Activated CD4-positive, CD25-positive, alpha-beta regulatory T cell treated with anti-CD3 and anti-CD28 coated beads, Interleukin-2, amount 50 U/mL, for 24 hours (primary cell): ENCODE results near the gene MAP7D3.
A peak's percentile ranks its signal among the peaks of the same experiment; 100 is the strongest.
"Not testable (repeated sequence)": the region's sequence is repeated elsewhere in the genome, so short reads cannot be mapped to it uniquely, and the experiment has no call there.

ENCODE experiments used
- ATAC-seq, 2 donors: fragments of 150-1000 bp; cut with Tn5 transposase; one replicate each; pipeline ENCODE4 v1.10.0; 2021; ENCODE audit warnings: mild to moderate bottlenecking in 1 of 2, moderate library complexity in 1 of 2

MAP7D3 gene

DNA sequence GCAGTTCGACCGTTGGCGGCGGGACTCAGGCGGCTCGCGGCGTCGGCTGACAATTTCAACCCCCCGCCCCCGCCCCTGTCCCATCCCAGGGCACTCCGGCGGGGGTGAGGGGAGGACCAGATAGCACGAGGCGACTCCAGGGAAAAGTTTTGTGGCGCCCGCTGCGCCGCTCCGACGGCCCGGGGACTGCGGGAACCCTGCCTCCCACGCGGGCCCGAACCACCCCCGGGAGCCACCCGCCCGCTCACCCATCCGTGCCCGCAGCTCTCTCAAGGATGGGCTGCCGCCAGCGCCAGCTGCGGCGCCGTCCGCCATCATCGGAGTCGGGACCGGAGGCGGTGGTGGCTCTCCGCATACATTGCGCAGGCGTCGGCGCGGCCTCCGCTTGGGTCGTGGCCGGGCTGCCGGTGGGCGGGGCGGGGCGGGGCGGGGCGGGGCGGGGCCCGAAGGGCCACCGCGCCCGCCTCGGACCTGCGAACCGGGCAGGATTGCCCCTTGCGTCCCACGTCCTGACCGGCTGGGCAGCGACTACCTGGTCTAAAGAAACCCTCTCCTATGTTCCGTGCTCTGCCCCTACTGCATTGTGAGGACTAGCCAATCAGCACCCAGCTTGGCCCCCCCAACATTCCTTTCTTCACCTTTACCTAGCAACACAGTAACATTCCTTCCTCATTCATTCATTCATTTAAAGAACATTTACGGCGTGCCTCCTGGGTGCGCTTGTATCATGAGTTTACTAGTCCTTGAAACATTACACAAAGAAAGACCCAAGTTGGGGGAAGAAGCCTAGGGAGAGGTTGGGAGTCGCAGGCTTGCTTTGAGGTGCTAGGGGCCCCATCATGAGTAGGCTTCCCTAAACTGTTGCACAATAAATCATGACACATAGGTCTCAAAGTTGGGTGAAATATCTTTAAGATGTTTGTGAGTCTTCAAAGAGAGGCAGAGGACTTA lies at the start of gene MAP7D3:
Gene MAP7D3 (minus strand): TSS at position 360 of the 951 bp plus-strand sequence. CDS start 42 bp downstream, at position 318.
- peak; percentile 89 to 93 for ATAC-seq

DNA sequence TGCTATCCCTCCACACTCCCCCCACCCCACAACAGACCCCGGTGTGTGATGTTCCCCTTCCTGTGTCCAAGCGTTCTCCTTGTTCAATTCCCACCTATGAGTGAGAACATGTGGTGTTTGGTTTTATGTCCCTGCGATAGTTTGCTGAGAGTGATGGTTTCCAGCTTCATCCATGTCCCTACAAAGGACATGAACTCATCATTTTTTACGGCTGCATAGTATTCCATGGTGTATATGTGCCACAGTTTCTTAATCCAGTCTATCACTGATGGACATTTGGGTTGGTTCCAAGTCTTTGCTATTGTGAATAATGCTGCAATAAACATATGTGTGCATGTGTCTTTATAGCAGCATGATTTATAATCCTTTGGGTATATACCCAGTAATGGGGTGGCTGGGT lies 49.5 kb upstream of the MAP7D3 start, which contains the start of gene ADGRG4:
Gene ADGRG4 (plus strand): TSS at position 243 of the 400 bp plus-strand sequence. CDS start 7,815 bp downstream, outside the sequence.
- ATAC-seq, result not testable (repeated sequence)

GRCh38 chrX:136295380-136295779 lies 44.2 kb upstream of the MAP7D3 start:
- ATAC-seq, result no peak

DNA sequence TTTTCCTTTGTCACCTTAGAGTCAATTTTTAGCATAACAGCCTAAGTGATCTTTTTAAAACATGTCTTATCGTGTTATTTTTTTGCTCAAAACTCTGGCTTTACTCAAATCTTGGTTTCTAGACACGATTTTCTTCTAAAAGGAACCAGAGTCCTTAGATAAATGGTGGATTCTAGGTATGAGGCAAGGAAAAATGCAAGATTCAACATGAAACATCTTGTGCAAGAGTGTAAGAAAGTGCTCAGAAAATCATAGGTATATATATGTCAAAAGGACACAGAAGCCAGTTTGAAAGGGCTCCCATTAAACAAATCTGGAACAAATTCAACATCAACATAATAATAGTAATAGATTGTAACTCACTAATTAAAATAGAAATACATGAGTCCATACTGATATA lies 41.5 kb upstream of the MAP7D3 start:
- ATAC-seq, result no peak

DNA sequence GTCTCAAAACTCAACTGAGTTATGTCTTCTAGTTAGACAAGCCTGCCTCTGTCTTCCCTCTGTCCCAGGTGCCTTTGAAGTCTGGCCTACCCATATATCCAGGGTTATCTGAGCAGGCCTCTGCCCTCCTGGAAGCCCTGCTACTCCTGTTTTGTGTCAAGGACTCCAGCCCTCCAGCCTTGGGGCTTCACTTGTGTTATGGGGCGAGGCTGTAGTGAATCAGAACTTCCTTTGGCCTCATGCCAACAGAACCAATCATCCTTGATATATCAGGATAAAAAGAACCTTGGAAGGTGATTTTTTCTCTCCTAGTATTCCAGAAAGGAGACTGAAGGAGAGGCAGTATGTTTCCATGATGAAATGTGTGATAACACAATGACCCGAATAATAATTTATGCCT lies 40.6 kb upstream of the MAP7D3 start:
- no peak for ATAC-seq

DNA sequence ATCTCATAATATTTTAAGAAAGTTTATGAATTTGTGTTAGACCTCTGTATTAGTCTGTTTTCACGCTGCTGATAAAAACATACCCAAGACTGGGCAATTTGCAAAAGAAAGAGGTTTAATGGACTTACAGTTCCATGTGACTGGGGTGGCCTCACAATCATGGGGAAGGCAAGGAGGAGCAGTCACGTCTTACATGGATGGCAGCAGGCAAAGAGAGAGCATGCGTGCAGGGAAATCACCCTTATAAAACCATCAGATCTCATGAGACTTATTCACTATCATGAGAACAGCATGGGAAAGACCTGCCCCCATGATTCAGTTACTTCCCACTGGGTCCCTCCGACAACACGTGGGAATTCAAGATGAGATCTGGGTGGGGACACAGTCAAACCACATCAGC lies 35.2 kb upstream of the MAP7D3 start:
- ATAC-seq, result not testable (repeated sequence)

- ATAC-seq, result no peak
Measured at GRCh38 chrX:136275553-136275952, 24.4 kb upstream of the MAP7D3 start.

GRCh38 chrX:136273986-136274385 lies 22.8 kb upstream of the MAP7D3 start:
- ATAC-seq, result no peak

- no peak for ATAC-seq
Measured at GRCh38 chrX:136272325-136272724, 21.1 kb upstream of the MAP7D3 start.

GRCh38 chrX:136271300-136271699 lies 20.1 kb upstream of the MAP7D3 start:
- no peak for ATAC-seq

- no peak for ATAC-seq
Measured at GRCh38 chrX:136269921-136270320, 18.7 kb upstream of the MAP7D3 start.

- peak in 1 of 2 donors; percentile 51 for ATAC-seq
Measured at GRCh38 chrX:136268051-136269048, 17.1 kb upstream of the MAP7D3 start.

DNA sequence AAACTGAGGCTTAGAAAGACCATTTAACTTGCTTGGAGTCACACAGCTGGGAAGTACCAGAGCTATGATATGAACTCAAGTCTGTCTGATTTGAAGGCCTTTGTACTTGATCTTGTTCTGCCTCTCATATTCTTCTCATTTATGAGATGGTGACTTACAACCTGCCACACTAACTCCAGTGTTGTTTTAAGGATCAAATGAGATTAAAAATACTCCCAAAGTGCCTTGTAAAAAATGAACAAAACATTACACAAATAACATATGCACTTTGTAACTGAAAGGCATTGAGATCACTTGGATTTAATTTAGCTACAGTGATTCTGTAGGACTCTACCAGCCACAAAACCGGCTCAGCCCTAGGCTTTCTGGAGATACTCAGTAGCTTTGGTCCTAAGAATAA lies 15.6 kb upstream of the MAP7D3 start:
- no peak for ATAC-seq

DNA sequence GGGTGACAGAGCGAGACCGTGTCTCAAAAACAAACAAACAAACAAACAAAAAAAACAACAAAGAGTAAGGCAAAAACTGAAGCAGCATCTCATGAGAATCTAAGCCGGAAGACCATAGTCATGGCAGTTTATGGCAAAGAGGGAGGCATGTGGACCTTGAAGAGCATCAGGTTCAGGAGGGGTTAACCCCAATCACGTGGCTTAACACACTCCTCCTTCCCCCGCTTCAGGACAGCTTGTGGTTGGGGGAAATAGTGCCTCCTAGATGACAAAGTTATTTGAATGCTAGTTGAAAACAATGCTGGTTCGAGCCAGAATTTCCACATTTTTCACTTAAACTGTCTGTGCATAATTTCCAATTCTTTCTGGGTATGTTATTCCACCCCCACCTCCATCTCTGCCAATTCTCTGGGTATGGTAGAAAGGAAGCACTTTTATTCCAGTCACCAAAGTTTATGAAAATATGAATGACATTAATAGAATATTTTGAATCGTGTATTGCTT lies 11.7 kb upstream of the MAP7D3 start:
- ATAC-seq, result no peak

GRCh38 chrX:136262243-136262642 lies 11.0 kb upstream of the MAP7D3 start:
- no peak for ATAC-seq

DNA sequence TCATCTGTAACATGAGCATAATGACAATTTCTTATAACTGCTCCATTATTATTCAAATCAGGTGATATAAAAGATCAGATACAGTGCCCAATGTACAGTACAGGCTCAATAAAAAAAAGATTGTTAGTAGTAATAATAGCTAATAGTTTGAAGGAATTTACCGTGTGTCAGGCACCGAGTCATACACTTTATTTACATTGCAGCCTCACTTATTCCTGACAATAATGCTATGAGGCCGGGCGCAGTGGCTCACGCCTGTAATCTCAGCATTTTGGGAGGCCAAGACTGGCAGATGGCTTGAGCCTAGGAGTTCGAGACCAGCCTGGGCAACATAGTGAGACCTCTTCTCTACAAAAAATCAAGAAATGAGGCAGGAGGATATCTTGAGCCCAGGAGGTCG lies 10.1 kb upstream of the MAP7D3 start:
- no peak for ATAC-seq

DNA sequence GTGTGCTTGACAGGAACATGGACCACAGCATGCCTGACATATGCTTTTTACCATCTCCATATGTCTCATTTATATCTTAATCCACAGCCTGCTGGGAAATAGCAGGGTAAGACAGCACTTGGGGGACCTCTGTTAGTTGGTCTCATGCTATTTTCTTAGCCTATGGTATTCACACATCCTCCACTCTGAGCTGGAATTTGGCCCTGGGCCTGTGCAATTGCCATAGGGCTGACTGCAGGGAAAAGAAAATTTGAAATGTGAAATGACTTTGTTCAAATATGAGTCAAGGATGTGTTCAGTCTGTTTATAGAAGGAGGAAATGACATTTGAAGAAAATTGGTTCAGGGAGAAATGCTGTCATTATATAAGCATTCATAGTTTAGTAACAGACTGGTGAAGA lies 9.6 kb upstream of the MAP7D3 start:
- ATAC-seq, result no peak

DNA sequence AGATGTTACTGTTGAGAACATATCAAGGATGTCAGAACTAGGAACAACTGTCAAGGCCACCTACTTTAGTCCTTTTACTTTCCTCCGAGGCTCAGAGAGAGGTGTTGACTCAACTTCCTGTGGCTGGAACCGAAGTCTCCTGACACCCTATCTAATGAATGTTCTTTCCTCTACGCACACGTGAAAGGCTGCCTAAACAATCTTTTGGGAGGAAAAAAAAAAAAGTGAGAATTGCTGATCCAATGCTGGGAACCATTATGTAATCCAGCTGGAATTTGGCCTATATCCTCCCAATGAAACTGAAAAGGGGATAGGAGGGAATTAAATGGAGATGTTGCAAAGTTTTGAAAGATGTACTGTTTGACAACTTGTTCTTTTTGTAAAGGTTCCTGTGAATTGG lies 8.3 kb upstream of the MAP7D3 start:
- ATAC-seq, result peak; percentile 56 to 63

DNA sequence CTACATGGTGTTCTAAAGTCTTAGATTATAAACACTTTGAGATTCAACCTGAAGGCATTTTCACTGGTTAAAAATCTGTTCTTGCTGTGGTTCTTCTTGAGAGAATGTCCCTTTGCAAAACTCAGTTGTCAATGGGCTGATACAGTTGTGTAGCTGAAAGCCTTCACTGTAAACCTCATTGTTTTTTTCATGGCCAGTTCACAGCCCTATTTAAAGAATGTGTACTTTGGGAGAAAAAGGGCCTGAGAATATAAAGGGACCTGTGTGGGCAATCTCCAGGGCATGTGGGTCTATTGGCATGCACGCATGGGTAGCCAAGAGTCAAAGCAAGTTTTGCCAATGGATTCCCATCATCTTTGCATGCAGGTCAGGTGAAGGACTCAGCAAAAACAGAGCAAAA lies 7.8 kb upstream of the MAP7D3 start:
- no peak for ATAC-seq

- ATAC-seq, result no peak
Measured at GRCh38 chrX:136256026-136256425, 4.8 kb upstream of the MAP7D3 start.

GRCh38 chrX:136255541-136255940 lies 4.3 kb upstream of the MAP7D3 start:
- ATAC-seq, result no peak

DNA sequence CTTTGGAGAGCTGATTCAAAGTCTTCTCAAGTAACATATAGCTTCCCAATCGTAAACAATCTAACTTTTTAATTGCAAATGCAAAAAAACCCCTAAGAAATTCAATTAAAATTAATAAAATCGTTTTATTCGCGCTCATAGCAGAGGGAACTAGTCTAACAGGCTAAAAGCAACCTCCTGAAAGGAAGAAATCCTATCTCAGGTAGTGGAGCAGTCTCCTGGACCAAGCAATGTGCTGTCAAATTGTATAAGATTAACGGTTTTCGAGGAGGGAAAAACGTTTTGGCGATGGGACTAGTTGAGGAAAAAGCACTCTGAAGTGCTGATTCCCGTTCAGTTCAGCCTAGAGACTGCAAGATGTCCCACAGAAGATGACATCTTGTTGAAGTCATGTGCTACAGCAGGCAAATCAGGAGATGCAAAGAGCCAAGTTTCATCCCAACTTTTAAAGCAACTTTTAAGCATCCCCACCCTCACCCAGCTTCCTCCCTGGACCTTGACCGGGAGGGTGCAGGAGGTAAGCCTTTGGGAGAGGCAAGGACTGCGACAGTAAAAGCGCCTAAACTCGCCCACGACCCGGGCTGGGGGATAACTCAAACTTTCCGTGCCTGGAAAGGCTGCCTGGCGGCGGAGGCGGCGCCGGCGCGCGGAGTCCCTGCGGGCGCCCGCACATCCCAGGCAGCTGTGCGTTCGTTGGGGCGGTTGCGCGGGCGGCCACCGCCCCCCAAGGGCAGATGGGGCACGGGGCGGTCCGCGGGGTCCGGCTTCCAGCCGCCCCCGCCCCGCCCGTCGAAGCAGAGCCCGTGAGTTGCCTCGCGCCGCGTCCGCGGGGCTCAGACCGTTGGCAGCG lies 784 bp downstream of the MAP7D3 start:
- peak; percentile 33 to 44 for ATAC-seq
